ENCODE measurements around the gene RESF1.

RESF1 gene

GRCh38 chr12:31959161-31959700 lies at the start of gene RESF1 (continued):
- TF ChIP-seq ZNF37A (tag by site-specific recombination; IDR thresholded peaks at IDR 0.05) (no peak), ZSCAN18 (tag by site-specific recombination; IDR thresholded peaks at IDR 0.05) (no peak), ZNF16 (tag by site-specific recombination; IDR thresholded peaks at IDR 0.05; ENCODE audit: low read depth) (no peak), ZNF221 (tag by site-specific recombination; IDR thresholded peaks at IDR 0.05; ENCODE audit: borderline replicate concordance) (no peak), ZEB2 (tag by site-specific recombination; IDR thresholded peaks at IDR 0.05) (peak; percentile 87), TCF7L2 (IDR thresholded peaks at IDR 0.05; ENCODE audit: borderline replicate concordance, low read depth, low read length) (peak; percentile 99), ZNF157 (tag by site-specific recombination; IDR thresholded peaks at IDR 0.05) (no peak), ZNF121 (tag by site-specific recombination; IDR thresholded peaks at IDR 0.05) (no peak), ZNF837 (tag by site-specific recombination; IDR thresholded peaks at IDR 0.05) (no peak), ZNF792 (tag by site-specific recombination; IDR thresholded peaks at IDR 0.05) (no peak), WT1 (tag by site-specific recombination; IDR thresholded peaks at IDR 0.05) (no peak), PRDM10 (tag by site-specific recombination; IDR thresholded peaks at IDR 0.05) (peak; percentile 59), ZNF530 (tag by site-specific recombination; IDR thresholded peaks at IDR 0.05; ENCODE audit: low read depth) (no peak), KLF17 (tag by site-specific recombination; IDR thresholded peaks at IDR 0.05) (peak; percentile 38), ZNF701 (tag by site-specific recombination; IDR thresholded peaks at IDR 0.05) (no peak), ZNF280D (tag by site-specific recombination; IDR thresholded peaks at IDR 0.05) (no peak), ZNF132 (tag by site-specific recombination; IDR thresholded peaks at IDR 0.05; ENCODE audit: borderline replicate concordance) (no peak), ZNF155 (tag by site-specific recombination; IDR thresholded peaks at IDR 0.05) (no peak), SETDB1 (IDR thresholded peaks at IDR 0.05; ENCODE audit: insufficient read length, low read length) (no peak), GLI4 (tag by site-specific recombination; IDR thresholded peaks at IDR 0.05) (no peak), ZSCAN4 (tag by site-specific recombination; IDR thresholded peaks at IDR 0.05) (0 out of 2 replicates have a peak, but pooled peaks have one; percentile 23), ZBTB1 (tag by site-specific recombination; IDR thresholded peaks at IDR 0.05) (no peak), PRDM4 (tag by site-specific recombination; IDR thresholded peaks at IDR 0.05) (no peak; the same call in 1 of the 2 replicates), ZNF223 (tag by site-specific recombination; IDR thresholded peaks at IDR 0.05) (no peak), ZNF175 (tag by site-specific recombination; IDR thresholded peaks at IDR 0.05) (no peak), MYNN (tag by site-specific recombination; IDR thresholded peaks at IDR 0.05; ENCODE audit: borderline replicate concordance) (no peak), ZNF776 (tag by site-specific recombination; IDR thresholded peaks at IDR 0.05; ENCODE audit: borderline replicate concordance) (no peak), ZNF654 (tag by site-specific recombination; IDR thresholded peaks at IDR 0.05; ENCODE audit: low read depth) (no peak)

All from HEK293 (cell line).